Measurements from ENCODE around the gene ATF7IP2.
A peak's percentile ranks its signal among the peaks of the same experiment; 100 is the strongest.

ATF7IP2 gene

DNA sequence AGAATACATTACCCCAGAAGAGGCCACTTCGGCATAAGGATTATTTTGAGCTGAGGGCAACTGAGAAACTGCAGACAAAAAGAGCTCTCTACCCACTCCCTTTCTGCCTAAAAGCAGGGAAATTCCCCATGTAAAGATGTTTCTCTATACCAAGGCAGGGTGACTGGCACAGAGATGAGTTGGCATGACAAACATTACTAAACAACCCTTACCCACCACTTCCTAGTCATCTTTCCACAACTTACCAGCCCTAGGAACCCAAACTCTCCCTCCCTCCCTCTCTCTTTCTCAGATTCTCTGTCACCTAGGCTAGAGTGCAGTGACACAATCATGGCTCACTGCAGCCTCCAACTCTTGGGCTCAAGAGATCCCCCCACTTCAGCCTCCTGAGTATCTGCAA, 126.0 kb downstream of the ATF7IP2 start:
- DNase-seq (ENCODE audit: low spot score): no peak

DNA sequence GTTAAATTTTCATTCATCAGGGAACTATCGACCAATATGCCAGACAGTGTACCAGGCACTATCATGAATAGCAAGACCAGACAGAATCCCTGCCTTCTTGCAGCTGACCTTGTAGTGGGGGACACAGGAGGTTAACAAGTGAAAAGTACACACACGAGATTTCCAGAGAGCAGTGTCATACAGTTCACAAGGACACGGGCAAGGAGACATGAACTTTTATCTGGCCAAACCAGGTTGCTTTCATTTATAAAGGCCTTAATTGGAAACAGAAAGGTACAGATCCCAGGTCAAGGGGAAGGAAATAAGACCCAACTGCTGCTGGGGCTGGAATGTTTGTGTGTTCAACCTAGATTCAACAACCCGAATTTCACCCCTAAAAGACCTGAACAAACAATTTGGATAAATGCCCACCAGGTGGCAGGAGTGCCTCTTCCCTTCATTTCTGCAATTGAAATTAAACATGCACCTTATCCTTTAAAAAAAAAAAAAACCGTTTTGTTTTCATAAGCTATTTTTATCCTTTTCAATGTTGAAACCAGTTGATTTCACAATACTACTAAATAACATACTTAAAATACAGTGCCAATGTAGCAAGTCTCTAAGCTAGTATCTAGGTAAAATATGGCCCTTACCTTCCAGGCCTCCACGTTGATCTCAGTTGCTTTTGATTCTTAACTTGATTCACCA, 128.7 kb downstream of the ATF7IP2 start:
- peak; percentile 54 for DNase-seq (ENCODE audit: low spot score)

DNA sequence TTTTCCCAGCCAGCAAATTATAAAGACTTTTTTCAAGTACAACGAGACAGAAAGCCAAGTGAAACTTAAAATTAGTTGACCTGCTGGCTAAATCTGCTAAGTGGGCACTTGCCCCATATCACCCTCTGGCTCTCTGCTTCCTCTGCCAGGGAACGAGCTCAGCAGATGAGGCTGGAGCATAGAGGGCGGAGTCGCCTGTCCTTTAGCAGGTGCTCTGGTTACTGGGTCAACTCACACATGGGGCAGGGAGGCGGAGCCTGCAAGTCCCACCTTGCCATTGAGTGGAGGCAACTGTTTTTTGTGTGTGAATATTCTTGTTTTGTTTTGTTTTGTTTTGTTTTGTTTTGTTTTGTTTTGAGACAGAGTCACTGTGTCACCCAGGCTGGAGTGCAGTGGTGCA, 132.0 kb downstream of the ATF7IP2 start:
- DNase-seq (ENCODE audit: low spot score): no peak

DNA sequence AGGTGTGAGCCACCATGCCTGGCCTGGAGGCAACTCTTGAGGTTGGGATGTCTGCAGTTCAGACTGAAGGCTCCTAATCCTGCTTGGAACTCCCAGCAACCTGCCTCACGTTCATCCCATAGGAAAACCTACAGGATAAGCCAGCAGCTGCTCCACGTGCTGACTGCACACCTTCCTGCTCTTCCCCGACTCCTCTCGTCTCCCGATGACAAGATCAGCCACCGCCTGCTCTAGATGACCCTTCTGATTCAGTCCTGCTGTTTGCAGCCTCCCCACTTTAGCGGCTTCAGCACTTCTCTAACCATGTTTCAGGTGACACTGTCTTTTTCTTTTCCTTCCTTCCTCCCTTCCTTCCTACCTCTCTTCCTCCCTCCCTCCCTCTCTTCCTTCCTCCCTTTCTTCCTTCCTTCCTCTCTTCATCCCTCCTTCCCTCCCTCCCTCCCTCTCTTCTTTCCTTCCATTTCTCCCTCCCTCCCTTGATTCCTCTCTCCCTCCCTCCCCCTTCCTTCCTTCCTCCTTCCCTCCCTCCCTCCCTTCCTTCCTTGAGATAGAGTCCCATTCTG, 132.7 kb downstream of the ATF7IP2 start:
- no peak for DNase-seq (ENCODE audit: low spot score)

DNA sequence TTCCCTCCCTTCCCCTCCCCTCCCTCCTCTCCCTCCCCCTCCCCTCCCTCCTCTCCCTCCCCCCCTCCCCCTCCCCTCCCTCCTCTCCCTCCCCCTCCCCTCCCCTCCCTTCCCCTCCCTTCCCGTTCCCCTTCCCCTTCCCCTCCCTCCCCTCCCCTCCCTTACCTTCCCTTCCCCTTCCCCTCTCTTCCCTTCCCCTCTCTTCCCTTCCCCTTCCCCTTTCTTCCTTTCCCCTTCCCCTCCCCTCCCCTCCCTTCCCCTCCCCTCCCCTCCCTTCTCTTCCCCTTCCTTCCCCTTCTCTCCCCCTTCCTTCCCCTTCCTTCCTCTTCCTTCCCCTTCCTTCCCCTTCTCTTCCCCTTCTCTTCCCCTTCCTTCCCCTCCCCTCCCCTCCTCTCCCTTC, 133.4 kb downstream of the ATF7IP2 start:
- DNase-seq (ENCODE audit: low spot score): no peak

DNA sequence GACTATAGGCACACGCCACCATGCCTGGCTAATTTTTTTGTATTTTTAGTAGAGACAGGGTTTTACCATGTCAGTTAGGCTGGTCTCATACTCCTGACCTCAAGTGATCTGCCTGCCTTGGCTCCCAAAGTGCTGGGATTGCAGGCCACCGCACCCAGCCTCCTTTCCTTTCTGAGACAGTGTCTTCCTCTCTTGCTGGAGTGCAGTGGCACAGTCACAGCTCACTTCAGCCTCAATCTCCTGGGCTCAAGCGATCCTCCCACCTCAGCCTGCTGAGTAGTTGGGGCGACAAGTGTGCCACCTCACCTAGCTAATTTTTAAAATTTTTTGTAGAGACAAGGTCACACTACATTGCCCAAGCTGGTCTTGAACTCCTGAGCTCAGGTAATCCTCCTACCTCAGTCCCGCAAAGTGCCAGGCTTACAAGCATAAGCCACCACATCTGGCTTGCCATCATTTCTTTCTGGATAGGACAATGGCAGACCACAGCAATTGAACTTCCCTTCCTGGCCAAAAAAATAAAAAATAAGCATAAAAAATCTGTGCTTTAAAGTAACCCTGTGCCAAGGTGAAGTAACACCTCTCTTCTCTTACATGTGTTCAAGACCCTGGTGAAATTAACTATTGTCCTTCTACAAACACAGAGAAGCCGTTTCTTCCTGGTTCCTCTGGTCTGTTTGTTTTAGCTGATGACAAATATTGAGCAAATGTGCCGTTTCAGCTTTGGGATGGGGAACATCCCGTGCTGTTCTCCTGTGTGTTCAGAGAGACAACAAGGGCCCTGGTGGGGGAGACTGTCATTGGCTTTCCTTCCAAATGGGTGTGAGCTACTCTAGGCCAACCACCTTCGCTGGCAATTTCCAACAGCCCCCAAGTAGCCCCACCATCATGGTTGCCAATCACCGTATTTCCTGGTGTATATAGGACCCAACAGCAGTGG, 134.3 kb downstream of the ATF7IP2 start:
- no peak for DNase-seq (ENCODE audit: low spot score)

DNA sequence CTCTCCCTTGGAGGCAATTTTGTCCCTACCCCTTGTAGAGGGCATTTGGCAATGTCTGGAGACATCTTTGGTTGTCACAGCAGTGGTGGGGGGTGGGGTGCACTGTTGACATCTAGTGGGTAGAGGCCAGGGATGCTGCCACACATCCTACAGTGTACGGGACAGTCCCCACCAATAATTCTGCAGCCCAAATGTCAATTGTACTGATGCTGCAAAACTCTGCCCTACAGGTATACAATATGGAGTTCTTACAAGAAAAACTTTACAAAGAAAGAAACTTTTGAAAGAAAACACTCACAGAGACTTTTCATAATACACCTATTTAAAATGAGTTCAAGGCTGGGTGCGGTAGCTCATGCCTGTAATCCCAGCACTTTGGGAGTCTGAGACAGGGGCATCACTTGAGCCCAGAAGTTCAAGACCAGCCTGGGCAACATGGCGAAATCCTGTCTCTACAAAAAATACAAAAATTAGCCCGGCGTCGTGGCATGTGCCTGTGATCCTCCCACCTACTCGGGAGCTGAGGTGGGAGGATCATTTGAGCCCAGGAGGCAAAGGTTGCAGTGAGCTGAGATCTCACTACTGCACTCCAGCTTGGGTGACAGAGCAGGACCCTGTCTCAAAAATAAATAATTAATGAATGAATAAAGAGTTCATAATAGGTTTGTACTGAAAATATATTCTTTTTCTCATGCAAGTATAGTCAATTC, 135.2 kb downstream of the ATF7IP2 start:
- DNase-seq (ENCODE audit: low spot score): no peak

DNA sequence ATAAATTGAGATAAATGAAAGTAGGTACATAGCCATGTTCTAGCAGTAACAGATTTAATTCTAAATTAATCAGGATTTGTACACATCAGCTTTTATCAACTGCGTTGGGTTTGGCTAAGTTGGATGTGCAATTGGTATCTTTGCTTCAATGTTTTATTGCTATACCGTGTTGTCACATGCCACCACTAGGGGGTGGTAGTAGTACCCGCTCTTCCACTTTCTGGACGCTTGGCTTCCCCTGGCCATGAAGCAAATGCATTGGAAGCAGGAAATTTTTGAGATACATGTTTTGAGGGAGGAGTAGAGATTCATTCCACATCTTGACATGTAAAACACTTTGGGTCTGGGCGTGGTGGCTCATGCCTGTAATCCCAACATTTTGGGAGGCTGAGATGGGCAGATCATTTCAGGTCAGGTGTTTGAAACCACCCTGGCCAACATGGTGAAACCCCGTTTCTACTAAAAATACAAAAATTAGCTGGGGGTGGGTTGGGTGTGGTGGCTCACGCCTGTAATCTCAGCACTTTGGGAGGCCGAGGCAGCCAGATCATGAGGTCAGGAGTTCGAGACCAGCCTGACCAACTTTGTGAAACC, 135.9 kb downstream of the ATF7IP2 start:
- DNase-seq (ENCODE audit: low spot score): peak; percentile 77

DNA sequence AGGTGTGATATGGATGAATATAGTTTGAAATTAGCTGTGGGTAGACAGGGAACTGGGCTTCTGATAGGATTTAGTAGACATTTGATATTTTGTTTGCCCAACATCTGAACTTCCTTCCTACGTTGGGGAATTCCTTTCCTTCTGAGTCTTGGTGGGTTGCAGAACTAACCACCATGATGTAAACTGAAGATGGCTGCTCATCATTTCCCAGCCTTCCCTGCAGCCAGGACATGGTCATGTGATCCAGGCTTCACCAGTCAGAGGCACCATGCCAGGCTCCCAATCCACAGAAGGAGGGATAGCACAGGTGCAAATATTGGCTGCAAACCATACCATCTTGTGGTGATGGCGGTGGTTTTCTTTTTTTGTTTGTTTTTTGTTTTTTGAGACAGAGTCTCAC, 137.1 kb downstream of the ATF7IP2 start:
- DNase-seq (ENCODE audit: low spot score): no peak

DNA sequence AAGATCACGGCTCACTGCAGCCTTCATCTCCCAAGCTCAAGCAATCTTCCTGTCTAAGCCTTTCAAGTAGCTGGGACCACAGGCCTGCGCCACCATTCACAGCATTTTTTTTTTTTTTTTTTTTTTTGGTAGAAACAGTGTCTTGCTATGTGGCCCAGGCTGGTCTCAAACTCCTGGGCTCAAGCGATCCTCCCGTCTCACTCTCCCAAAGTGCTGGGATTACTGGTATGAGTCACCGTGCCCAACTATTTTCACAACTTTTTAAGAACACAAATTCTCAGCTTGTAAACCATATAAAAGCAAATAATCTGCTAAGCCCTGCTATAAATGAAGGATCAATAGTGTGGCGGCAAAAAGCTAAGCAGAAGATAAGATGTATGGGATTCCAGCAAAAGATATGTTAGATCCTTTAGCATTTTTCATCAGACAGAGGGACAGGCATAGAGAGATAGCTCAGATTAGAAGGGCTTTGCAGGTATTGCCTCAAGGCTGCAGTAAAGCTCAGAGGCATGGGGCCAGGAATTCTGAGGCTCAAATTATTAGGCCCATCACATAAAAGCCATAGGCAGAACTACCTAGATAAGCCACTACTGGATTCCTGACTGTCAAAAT, 139.5 kb downstream of the ATF7IP2 start:
- DNase-seq (ENCODE audit: low spot score): no peak

DNA sequence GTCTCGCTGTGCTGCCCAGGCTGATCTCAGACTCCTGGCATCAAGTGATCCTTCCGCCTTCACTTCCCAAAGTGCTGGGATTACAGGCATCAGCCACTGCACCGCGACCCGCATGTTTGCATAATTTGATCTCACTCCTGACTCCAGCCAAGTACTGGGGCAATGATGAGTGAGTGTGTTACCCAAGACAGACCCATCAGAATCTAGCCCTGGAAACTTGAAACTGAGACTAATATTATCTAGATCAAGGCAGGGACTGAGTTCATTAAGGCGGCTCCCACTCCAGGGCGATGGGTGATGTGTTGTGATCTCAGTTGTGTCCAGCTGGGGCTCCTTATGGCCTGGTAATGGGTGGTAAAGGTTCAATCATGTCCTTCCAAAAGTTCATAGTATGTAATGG, 141.1 kb downstream of the ATF7IP2 start:
- DNase-seq (ENCODE audit: low spot score): no peak

DNA sequence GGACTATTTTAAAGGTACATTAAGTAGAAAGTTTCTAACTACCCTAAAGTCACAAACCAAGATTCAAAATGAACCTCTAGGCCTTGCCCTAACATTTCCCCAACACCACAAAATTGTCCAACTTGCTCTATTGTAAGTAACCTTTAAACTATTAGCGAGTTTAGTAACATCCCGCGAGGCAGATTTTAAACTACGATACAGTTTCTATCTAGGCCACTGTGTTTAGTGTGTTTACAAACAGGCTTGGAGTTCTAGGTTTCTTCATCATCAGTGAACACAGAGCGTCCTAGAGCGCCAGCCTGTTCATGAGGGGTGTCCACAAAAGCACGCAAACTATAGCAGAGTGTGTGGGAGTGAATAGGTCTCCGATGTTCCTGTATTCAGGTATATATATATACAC, 142.8 kb downstream of the ATF7IP2 start:
- DNase-seq (ENCODE audit: low spot score): no peak

DNA sequence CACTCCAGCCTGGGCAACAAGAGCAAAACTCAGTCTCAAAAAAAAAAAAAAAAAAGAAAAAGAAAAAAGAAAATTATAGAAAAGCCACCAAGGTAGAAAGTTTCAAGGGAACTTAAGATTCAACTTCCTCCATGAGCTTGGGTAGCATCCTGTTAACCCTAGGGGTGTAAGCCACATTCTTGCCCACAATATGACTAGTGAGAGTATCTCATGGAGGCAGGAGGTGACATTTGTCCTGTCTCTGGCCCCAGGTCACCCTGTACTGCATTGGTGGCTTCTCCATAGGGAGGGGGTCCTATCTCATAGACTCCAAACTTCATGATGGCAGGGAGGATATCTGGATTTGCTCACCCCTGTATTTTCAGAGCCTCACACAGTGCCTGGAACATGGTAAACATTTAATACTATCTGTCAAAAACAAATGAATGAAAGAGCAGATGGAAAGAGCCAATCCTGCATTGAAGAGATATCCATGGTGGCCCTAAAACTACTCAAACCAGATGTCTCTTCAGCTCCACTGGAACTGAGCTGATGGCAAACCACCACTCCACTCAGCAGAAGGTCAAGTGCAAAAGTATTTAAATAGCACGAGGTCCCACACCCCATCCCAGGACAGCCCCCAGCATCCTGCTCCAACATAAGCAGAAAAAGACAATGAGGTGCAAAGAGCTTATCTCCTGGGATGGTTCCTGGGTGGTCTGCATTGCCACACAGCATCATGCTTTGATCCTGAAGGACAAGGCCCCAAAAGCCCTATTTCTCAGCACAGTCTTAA, 144.2 kb downstream of the ATF7IP2 start:
- no peak for DNase-seq (ENCODE audit: low spot score)

DNA sequence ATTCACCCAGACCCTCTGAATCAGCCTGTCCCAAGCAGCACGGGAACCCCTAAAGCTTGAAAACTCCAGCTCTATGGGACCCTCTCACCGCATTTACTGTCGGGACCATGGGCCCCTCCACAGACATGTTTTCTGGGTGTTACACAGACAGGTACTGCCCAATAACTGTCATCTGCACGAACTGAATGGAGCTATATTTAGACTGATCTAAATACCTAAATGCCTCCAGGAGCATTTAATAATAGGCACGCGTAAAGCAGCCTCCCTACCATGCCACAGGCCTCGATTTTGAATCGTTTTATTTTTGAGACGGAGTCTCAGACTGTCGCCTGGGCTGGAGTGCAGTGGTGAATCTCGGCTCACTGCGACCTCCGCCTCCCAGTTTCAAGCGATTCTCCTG, 144.8 kb downstream of the ATF7IP2 start:
- no peak for DNase-seq (ENCODE audit: low spot score)

DNA sequence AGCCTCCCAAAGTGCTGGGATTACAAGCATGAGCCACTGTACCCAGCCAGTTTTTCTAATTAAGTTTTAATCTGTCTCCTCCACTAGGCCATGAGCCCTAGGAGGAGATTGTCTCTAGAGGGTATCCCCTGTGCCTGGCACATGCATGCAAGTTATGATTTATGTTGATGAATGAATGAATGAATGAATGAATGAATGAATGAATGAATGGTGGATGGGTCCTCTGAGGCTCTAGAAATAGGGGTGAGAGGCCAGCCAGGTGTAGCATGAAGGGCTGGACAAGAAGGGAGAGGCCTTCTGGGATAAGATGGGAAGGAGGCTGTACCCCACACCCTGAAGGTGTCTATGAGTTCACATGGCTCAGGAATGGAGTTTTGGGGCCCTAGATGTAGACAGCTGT, 145.7 kb downstream of the ATF7IP2 start:
- no peak for DNase-seq (ENCODE audit: low spot score)
